Stimulated activated CD8-positive, alpha-beta memory T cell treated with anti-CD3 and anti-CD28 coated beads, Interleukin-7, amount 100 ng/mL, for 1 hour (primary cell): ENCODE results near the gene CNTROB.

Experiments
- DNase-seq, 2 donors: peaks; one replicate each; pipeline ENCODE4 v3.0.0-alpha.2; 2020; ENCODE audit warnings: low read depth in 2 of 2

Gene CNTROB

GRCh38 chr17:7987112-7987893 lies 55.3 kb downstream of the CNTROB start:
- no peak for DNase-seq

GRCh38 chr17:7988750-7989178 lies 56.8 kb downstream of the CNTROB start:
- no peak for DNase-seq

GRCh38 chr17:7989781-7990655 lies 58.0 kb downstream of the CNTROB start:
- peak; percentile 87 to 96 for DNase-seq

- no peak for DNase-seq
Measured at GRCh38 chr17:7992516-7992915, 60.5 kb downstream of the CNTROB start.

- DNase-seq, result no peak
Measured at GRCh38 chr17:7992924-7993323, 60.9 kb downstream of the CNTROB start.

- no peak for DNase-seq
Measured at GRCh38 chr17:7993972-7994589, 62.1 kb downstream of the CNTROB start.

- DNase-seq, result no peak
Measured at GRCh38 chr17:7995724-7996123, 63.7 kb downstream of the CNTROB start.

GRCh38 chr17:7997186-7997585 lies 65.2 kb downstream of the CNTROB start:
- DNase-seq, result no peak
